Mesothelial cell of epicardium (in vitro differentiated cells): ENCODE results near the gene FAM240B. TPM values are rescaled to one million over a fixed set of nuclear protein-coding genes. Genes with fewer than 3 reads are reported as not detected.

ENCODE experiments used
- DNase-seq, 2 experiments: peaks; one replicate each; pipeline ENCODE4 v3.0.0; 2021; ENCODE audit warnings: low spot score in 2 of 2; ENCODE audit not compliant: unreplicated experiment in 2 of 2
- H3K27ac Mint-ChIP-seq: 2 replicates; pipeline ENCODE4 v1.8.0; 2021; ENCODE audit warnings: mixed read lengths
- H3K27me3 Mint-ChIP-seq: 2 replicates; pipeline ENCODE4 v1.8.0; 2021; ENCODE audit warnings: low read depth, mixed read lengths
- H3K36me3 Mint-ChIP-seq: 2 replicates; pipeline ENCODE4 v1.8.0; 2021; ENCODE audit warnings: mixed read lengths
- H3K4me1 Mint-ChIP-seq: 2 replicates; pipeline ENCODE4 v1.8.0; 2021; ENCODE audit warnings: mixed read lengths
- H3K4me3 Mint-ChIP-seq: 2 replicates; pipeline ENCODE4 v1.8.0; 2021; ENCODE audit warnings: mild to moderate bottlenecking, moderate library complexity, mixed read lengths
- H3K9me3 Mint-ChIP-seq: 2 replicates; pipeline ENCODE4 v1.8.0; 2021; ENCODE audit warnings: mixed read lengths
- CTCF ChIP-seq: fragments of 200-600 bp; sonication (generic); IDR thresholded peaks from one replicate; pipeline ENCODE4 v1.5.0; 2021; ENCODE audit warnings: antibody characterized with exemption; ENCODE audit not compliant: unreplicated experiment
- total RNA-seq: library from RNA; stranded (reverse); gene quantifications from 3 replicates; pipeline ENCODE4 v1.2.1, GENCODE V29; 2021

FAM240B gene
- not detected in 3 replicates for total RNA-seq

GRCh38 chr9:38720083-38720745, at the start of gene FAM240B:
TSS of gene FAM240B (minus strand) at chr9:38720133. CDS start at chr9:38703999, 16,134 bp downstream.
- Mint-ChIP-seq H3K36me3 (no peaks in the 10 kb centered on the region), H3K9me3 (no peaks in the 10 kb centered on the region), H3K27me3 (no peaks in the 10 kb centered on the region), H3K4me1 (no peaks in the 10 kb centered on the region), H3K4me3 (no peak within 1 kb of the TSS), H3K27ac (no peak within 1 kb of the TSS)
- TF ChIP-seq CTCF, result no peak
- DNase-seq, result no peak

GRCh38 chr9:38768351-38768761, 48.4 kb upstream of the FAM240B start:
- no peak for DNase-seq
- Mint-ChIP-seq H3K9me3 (peaks cover 3% of the 10 kb centered on the region), H3K4me3 (no peak overlapping the region), H3K4me1 (no peaks in the 10 kb centered on the region), H3K27me3 (peaks cover 1% of the 10 kb centered on the region), H3K36me3 (no peaks in the 10 kb centered on the region), H3K27ac (no peak overlapping the region)
- no peak for TF ChIP-seq CTCF

- peaks cover 3% of the 10 kb centered on the region for H3K9me3 Mint-ChIP-seq
Measured at GRCh38 chr9:38765101-38765500, 45.2 kb upstream of the FAM240B start.

GRCh38 chr9:38761999-38762398, 42.1 kb upstream of the FAM240B start:
- H3K36me3 Mint-ChIP-seq, result no peaks in the 10 kb centered on the region
- no peaks in the 10 kb centered on the region for H3K27me3 Mint-ChIP-seq
- H3K4me3 Mint-ChIP-seq, result no peak overlapping the region
- H3K4me1 Mint-ChIP-seq, result peaks cover 13% of the 10 kb centered on the region
- H3K27ac Mint-ChIP-seq, result no peak overlapping the region
- no peaks in the 10 kb centered on the region for H3K9me3 Mint-ChIP-seq
- no peak for DNase-seq
- TF ChIP-seq CTCF, result no peak

More at GRCh38 chr9:38765101-38765500, 45.2 kb upstream of the FAM240B start:
- Mint-ChIP-seq H3K4me1 (peaks cover 13% of the 10 kb centered on the region), H3K27me3 (no peaks in the 10 kb centered on the region), H3K27ac (no peak overlapping the region), H3K36me3 (no peaks in the 10 kb centered on the region), H3K4me3 (no peak overlapping the region)
- no peak for TF ChIP-seq CTCF
- no peak for DNase-seq

GRCh38 chr9:38761339-38761738, 41.4 kb upstream of the FAM240B start:
- H3K4me1 Mint-ChIP-seq, result peaks cover 13% of the 10 kb centered on the region
- H3K27ac Mint-ChIP-seq, result no peak overlapping the region
- no peaks in the 10 kb centered on the region for H3K9me3 Mint-ChIP-seq
- H3K4me3 Mint-ChIP-seq, result no peak overlapping the region
- TF ChIP-seq CTCF, result no peak
- DNase-seq, result no peak
- H3K36me3 Mint-ChIP-seq, result no peaks in the 10 kb centered on the region
- no peaks in the 10 kb centered on the region for H3K27me3 Mint-ChIP-seq

- no peak overlapping the region for H3K27ac Mint-ChIP-seq
- H3K4me3 Mint-ChIP-seq, result no peak overlapping the region
- H3K36me3 Mint-ChIP-seq, result no peaks in the 10 kb centered on the region
- no peak for DNase-seq
- H3K27me3 Mint-ChIP-seq, result peaks cover 17% of the 10 kb centered on the region
- no peak for TF ChIP-seq CTCF
- H3K4me1 Mint-ChIP-seq, result peaks cover 14% of the 10 kb centered on the region
- no peaks in the 10 kb centered on the region for H3K9me3 Mint-ChIP-seq
Measured at GRCh38 chr9:38756702-38757101, 36.8 kb upstream of the FAM240B start.
